Osteoblast (primary cell): ENCODE data around the gene CHCHD3. TPM values are rescaled to one million over a fixed set of nuclear protein-coding genes. Genes with fewer than 3 reads are reported as not detected.
"Not testable (repeated sequence)": the region's sequence is repeated elsewhere in the genome, so short reads cannot be mapped to it uniquely, and the experiment has no call there.

ENCODE experiments used
- DNase-seq: peaks from one replicate; pipeline ENCODE4 v3.0.0; 2011; ENCODE audit warnings: low spot score, mixed read lengths; ENCODE audit not compliant: insufficient read length; ENCODE audit errors: missing footprints
- H2AFZ ChIP-seq: 2 replicates; pipeline ENCODE4 v1.6.0; 2011; ENCODE audit warnings: mild to moderate bottlenecking, low read length
- H3K27ac ChIP-seq: 2 replicates; pipeline ENCODE4 v1.5.1; 2011; ENCODE audit warnings: mild to moderate bottlenecking, low read depth, low read length, moderate library complexity
- H3K27me3 ChIP-seq: 2 replicates; pipeline ENCODE4 v1.6.0; 2012; ENCODE audit warnings: mild to moderate bottlenecking, control low read depth, inconsistent platforms, low read length, moderate library complexity; ENCODE audit not compliant: insufficient read depth
- H3K36me3 ChIP-seq: 2 replicates; pipeline ENCODE4 v1.5.1; 2011; ENCODE audit warnings: mild to moderate bottlenecking, low read length, control low read depth, moderate library complexity; ENCODE audit not compliant: insufficient read depth
- H3K4me1 ChIP-seq: 2 replicates; pipeline ENCODE4 v1.5.1; 2011; ENCODE audit warnings: mild to moderate bottlenecking, low read length, control low read depth, moderate library complexity; ENCODE audit not compliant: insufficient read depth
- H3K4me2 ChIP-seq: 2 replicates; pipeline ENCODE4 v1.6.0; 2011; ENCODE audit warnings: mild to moderate bottlenecking, low read length; ENCODE audit not compliant: insufficient read depth
- H3K4me3 ChIP-seq: fragments of 200-600 bp; sonication (generic); 3 replicates; pipeline ENCODE4 v1.5.1; 2012; ENCODE audit warnings: mild to moderate bottlenecking, low read length, inconsistent platforms; ENCODE audit not compliant: insufficient read depth
- H3K79me2 ChIP-seq: 2 replicates; pipeline ENCODE4 v1.6.0; 2012; ENCODE audit warnings: mild to moderate bottlenecking, low read length, control low read depth, inconsistent platforms; ENCODE audit not compliant: insufficient read depth
- H3K9me3 ChIP-seq: 2 replicates; pipeline ENCODE4 v1.5.1; 2011; ENCODE audit warnings: low read depth, low read length, control low read depth
- H4K20me1 ChIP-seq: 2 replicates; pipeline ENCODE4 v1.6.0; 2012; ENCODE audit warnings: mild to moderate bottlenecking, low read length, control low read depth; ENCODE audit not compliant: insufficient read depth
- CTCF ChIP-seq: IDR thresholded peaks from 2 replicates; pipeline ENCODE4 v1.5.1; 2011; ENCODE audit warnings: mild to moderate bottlenecking, low read depth, low read length, moderate library complexity; ENCODE audit errors: extremely low read depth
- total RNA-seq: library from RNA; depleted of rRNA; stranded (reverse); fragments of >200 nt; gene quantifications from 2 replicates; pipeline ENCODE4 v1.2.3, GENCODE V29; 2012

Gene CHCHD3
- total RNA-seq, 1 donor: 89.8 TPM

GRCh38 chr7:132904209-132904608, 177.7 kb downstream of the CHCHD3 start:
- DNase-seq: no peak
- no peaks in the 10 kb centered on the region for H3K9me3 ChIP-seq
- no peaks in the 10 kb centered on the region for H3K79me2 ChIP-seq
- H3K36me3 ChIP-seq: no peaks in the 10 kb centered on the region
- H3K4me3 ChIP-seq: no peak overlapping the region
- no peak overlapping the region for H3K4me2 ChIP-seq
- no peak overlapping the region for H3K27ac ChIP-seq
- H3K27me3 ChIP-seq: no peaks in the 10 kb centered on the region
- no peaks in the 10 kb centered on the region for H4K20me1 ChIP-seq
- H3K4me1 ChIP-seq: no peaks in the 10 kb centered on the region
- H2AFZ ChIP-seq: no peak overlapping the region
- TF ChIP-seq CTCF: no peak

DNA sequence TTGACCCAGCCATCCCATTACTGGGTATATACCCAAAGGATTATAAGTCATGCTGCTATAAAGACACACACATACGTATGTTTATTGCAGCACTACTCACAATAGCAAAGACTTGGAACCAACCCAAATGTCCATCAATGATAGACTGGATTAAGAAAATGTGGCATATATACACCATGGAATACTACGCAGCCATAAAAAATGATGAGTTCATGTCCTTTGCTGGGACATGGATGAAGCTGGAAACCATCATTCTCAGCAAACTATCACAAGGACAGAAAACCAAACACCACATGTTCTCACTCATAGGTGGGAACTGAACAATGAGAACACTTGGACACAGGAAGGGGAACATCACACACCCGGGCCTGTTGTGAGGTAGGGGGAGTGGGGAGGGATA, 179.6 kb downstream of the CHCHD3 start:
- H2AFZ ChIP-seq, H3K36me3 ChIP-seq, H4K20me1 ChIP-seq, DNase-seq, H3K4me1 ChIP-seq, H3K27me3 ChIP-seq, H3K79me2 ChIP-seq, H3K27ac ChIP-seq, H3K4me3 ChIP-seq, H3K4me2 ChIP-seq, H3K9me3 ChIP-seq: not testable (repeated sequence)

GRCh38 chr7:132901241-132901640, 180.6 kb downstream of the CHCHD3 start:
- no peak overlapping the region for H3K27ac ChIP-seq
- H4K20me1 ChIP-seq: no peaks in the 10 kb centered on the region
- no peak overlapping the region for H2AFZ ChIP-seq
- H3K4me3 ChIP-seq: no peak overlapping the region
- no peaks in the 10 kb centered on the region for H3K9me3 ChIP-seq
- no peak for DNase-seq
- no peak overlapping the region for H3K4me2 ChIP-seq
- no peaks in the 10 kb centered on the region for H3K4me1 ChIP-seq
- H3K79me2 ChIP-seq: no peaks in the 10 kb centered on the region
- no peaks in the 10 kb centered on the region for H3K36me3 ChIP-seq
- no peak for TF ChIP-seq CTCF
- no peaks in the 10 kb centered on the region for H3K27me3 ChIP-seq

GRCh38 chr7:132899833-132900232, 182.1 kb downstream of the CHCHD3 start:
- no peak for TF ChIP-seq CTCF
- Histone ChIP-seq H3K36me3 (no peaks in the 10 kb centered on the region), H3K79me2 (no peaks in the 10 kb centered on the region), H3K4me3 (no peak overlapping the region), H4K20me1 (no peaks in the 10 kb centered on the region), H3K4me2 (no peak overlapping the region), H2AFZ (no peak overlapping the region), H3K9me3 (no peaks in the 10 kb centered on the region), H3K27me3 (no peaks in the 10 kb centered on the region), H3K4me1 (no peaks in the 10 kb centered on the region), H3K27ac (no peak overlapping the region)
- no peak for DNase-seq

DNA sequence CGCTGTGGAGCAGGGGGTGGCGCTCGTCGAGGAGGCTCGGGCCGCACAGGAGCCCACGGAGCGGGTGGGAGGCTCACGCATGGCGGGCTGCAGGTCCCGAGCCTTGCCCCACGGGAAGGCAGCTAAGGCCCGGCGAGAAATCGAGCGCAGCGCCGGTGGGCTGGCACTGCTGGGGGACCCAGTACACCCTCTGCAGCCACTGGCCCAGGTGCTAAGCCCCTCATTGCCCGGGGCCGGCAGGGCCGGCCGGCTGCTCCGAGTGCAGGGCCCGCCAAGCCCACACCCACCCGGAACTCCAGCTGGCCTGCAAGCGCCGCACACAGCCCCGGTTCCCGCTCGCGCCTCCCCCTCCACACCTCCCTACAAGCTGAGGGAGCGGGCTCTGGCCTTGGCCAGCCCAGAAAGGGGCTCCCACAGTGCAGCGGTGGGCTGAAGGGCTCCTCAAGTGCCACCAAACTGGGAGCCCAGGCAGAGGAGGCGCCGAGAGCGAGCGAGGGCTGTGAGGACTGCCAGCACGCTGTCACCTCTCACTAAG, 183.2 kb downstream of the CHCHD3 start:
- not testable (repeated sequence) for H3K36me3 ChIP-seq, DNase-seq, H3K9me3 ChIP-seq, H3K27me3 ChIP-seq, H3K27ac ChIP-seq, H4K20me1 ChIP-seq, H3K79me2 ChIP-seq, H3K4me2 ChIP-seq, H3K4me1 ChIP-seq, H3K4me3 ChIP-seq, H2AFZ ChIP-seq
